OCI-LY1 (cell line): ENCODE data around the gene KRT12.

Experiments used
- CTCF ChIP-seq: fragments of 200-600 bp; sonication (generic), shearing (Covaris generic); IDR thresholded peaks from 2 replicates; pipeline ENCODE4 v1.5.1; 2017; ENCODE audit warnings: mild to moderate bottlenecking, antibody characterized with exemption, low read length, moderate library complexity, mixed read lengths
- EZH2 ChIP-seq: fragments of 200-600 bp; sonication (generic), shearing (Covaris generic); IDR thresholded peaks from 2 replicates; pipeline ENCODE4 v1.8.0; 2017; ENCODE audit warnings: borderline replicate concordance, mixed run types, mild to moderate bottlenecking, antibody characterized with exemption, low read length, moderate library complexity, mixed read lengths

DNA sequence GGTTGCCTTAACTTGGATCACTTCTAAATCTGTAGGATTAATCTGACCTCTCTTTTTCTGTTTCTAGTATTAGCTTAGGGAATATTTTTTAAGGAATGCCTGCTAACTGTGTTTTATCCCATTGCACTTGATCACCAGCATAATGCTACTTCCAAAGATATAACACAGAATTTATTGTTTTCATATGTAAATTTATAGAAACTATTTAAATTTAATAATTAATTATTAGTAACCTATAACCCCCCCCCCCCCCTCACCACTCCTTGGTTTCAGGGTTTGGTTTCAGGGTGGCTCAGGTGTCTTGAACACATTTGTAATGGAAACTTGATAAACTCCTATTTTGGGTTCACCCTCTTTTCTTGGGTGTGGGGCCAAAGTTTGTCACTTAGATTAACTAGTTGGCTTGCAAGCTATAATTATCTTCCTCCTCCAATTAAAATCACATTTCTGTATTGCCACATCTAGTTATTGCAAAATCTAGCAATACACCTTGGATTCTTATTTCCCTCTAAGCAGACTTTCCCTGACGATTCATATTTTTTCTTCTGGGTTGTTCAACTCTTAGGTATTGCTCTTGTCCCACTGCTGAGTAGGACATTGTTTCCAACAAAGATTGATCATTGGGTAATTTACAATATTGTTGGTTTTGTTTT lies 18.3 kb downstream of the KRT12 start:
- TF ChIP-seq CTCF (no peak), EZH2 (no peak)
